BJ (cell line): ENCODE results near the gene FAF2. TPM values are rescaled to one million over a fixed set of nuclear protein-coding genes. Genes with fewer than 3 reads are reported as not detected.
"Not testable (repeated sequence)": the region's sequence is repeated elsewhere in the genome, so short reads cannot be mapped to it uniquely, and the experiment has no call there.

Experiments
- CTCF ChIA-PET: fragments of 350-600 bp; formaldehyde crosslinking; extraction: SDS; loops from one replicate; lab custom pipeline; 2021; ENCODE audit warnings: antibody characterized with exemption, inconsistent platforms; lab: Yijun Ruan, JAX
- POLR2A ChIA-PET: fragments of 300-600 bp; sonication (Branson Sonifier 250); formaldehyde crosslinking; extraction: SDS; loops from one replicate; lab custom pipeline; 2021; ENCODE audit warnings: antibody characterized with exemption; lab: Charles Lee
- DNase-seq: peaks from one replicate; pipeline ENCODE4 v3.0.0-alpha.2; 2011; ENCODE audit warnings: low read depth
- H3K27me3 ChIP-seq: 2 replicates; pipeline ENCODE4 v1.6.0; 2011; ENCODE audit warnings: low read length; ENCODE audit not compliant: control insufficient read depth, insufficient read depth
- H3K36me3 ChIP-seq: 2 replicates; pipeline ENCODE4 v1.5.1; 2011; ENCODE audit warnings: low read length; ENCODE audit not compliant: control insufficient read depth, insufficient read depth
- H3K4me3 ChIP-seq: 2 replicates; pipeline ENCODE4 v1.5.1; 2011; ENCODE audit warnings: low read depth, mild to moderate bottlenecking, control low read depth, low read length
- CTCF ChIP-seq: IDR thresholded peaks from 2 replicates; pipeline ENCODE4 v1.5.1; 2011; ENCODE audit warnings: low read depth, mild to moderate bottlenecking, control low read depth, inconsistent platforms, low read length, moderate library complexity; ENCODE audit not compliant: insufficient read depth
- polyA plus RNA-seq: library from polyadenylated mRNA; depleted of rRNA; stranded (reverse); fragments of >200 nt; gene quantifications from 2 replicates; pipeline ENCODE4 v1.2.3, GENCODE V29; 2011

FAF2 gene
- polyA plus RNA-seq, 1 experiment: 36.9 TPM

GRCh38 chr5:176438959-176439757 lies 9.0 kb upstream of the FAF2 start:
- Histone ChIP-seq H3K27me3 (peaks cover 8% of the 10 kb centered on the region; the same call in 1 of the 2 replicates), H3K4me3 (no peak overlapping the region), H3K36me3 (no peaks in the 10 kb centered on the region)
- TF ChIP-seq CTCF: no peak
- ChIA-PET POLR2A (interaction anchor here (0.5 kb wide), 1 partner anchor 99 kb away, joined by 4 read pairs; no protein-coding TSS in a partner anchor), CTCF (interaction anchor here (0.6 to 1.3 kb wide), 2 partner anchors 8 to 9 kb away, joined by 3 to 4 read pairs; partner anchors contain the start of gene FAF2)
- DNase-seq: no peak

GRCh38 chr5:176440927-176441706 lies 7.1 kb upstream of the FAF2 start:
- Histone ChIP-seq H3K4me3 (no peak overlapping the region), H3K27me3 (peaks cover 8% of the 10 kb centered on the region; the same call in 1 of the 2 replicates), H3K36me3 (no peaks in the 10 kb centered on the region)
- POLR2A ChIA-PET: no interaction called here
- TF ChIP-seq CTCF: no peak
- no peak for DNase-seq
- CTCF ChIA-PET: no interaction called here

GRCh38 chr5:176441921-176442323 lies 6.3 kb upstream of the FAF2 start:
- Histone ChIP-seq H3K4me3 (no peak overlapping the region), H3K36me3 (no peaks in the 10 kb centered on the region), H3K27me3 (peaks cover 8% of the 10 kb centered on the region; the same call in 1 of the 2 replicates)
- no peak for DNase-seq
- ChIA-PET POLR2A (no interaction called here), CTCF (no interaction called here)
- no peak for TF ChIP-seq CTCF

- DNase-seq, H3K36me3 ChIP-seq, POLR2A ChIA-PET, H3K4me3 ChIP-seq, H3K27me3 ChIP-seq: not testable (repeated sequence)
- CTCF ChIA-PET: interaction anchor here (0.7 kb wide), 1 partner anchor 26 kb away, joined by 3 read pairs; no protein-coding TSS in a partner anchor
Measured at GRCh38 chr5:176442911-176443310, 5.3 kb upstream of the FAF2 start.

GRCh38 chr5:176444742-176445141 lies 3.4 kb upstream of the FAF2 start:
- no peak for TF ChIP-seq CTCF
- POLR2A ChIA-PET: no interaction called here
- Histone ChIP-seq H3K27me3 (peaks cover 8% of the 10 kb centered on the region; the same call in 1 of the 2 replicates), H3K4me3 (no peak overlapping the region), H3K36me3 (no peaks in the 10 kb centered on the region)
- CTCF ChIA-PET: no interaction called here
- DNase-seq: no peak
